ENCODE results near the gene BRCA1.
A peak's percentile ranks its signal among the peaks of the same experiment; 100 is the strongest.
"Not testable (repeated sequence)": the region's sequence is repeated elsewhere in the genome, so short reads cannot be mapped to it uniquely, and the experiment has no call there.

The BRCA1 gene
- total RNA-seq = 8.0 to 87.4 (median 43.8) reads per million in 17 experiments

GRCh38 chr17:43125133-43125966 lies at the start of gene BRCA1:
Gene BRCA1 (minus strand): TSS chr17:43125364. CDS start chr17:43124096, 1,268 bp downstream.
- DNase-seq = peak; percentile 97 to 100 (median 98)

- DNase-seq = peak; percentile 87 to 97 (median 92)
These were observed 46.7 kb upstream of the BRCA1 start for GRCh38 chr17:43171586-43172487.

GRCh38 chr17:43170766-43171585 lies 45.8 kb upstream of the BRCA1 start, which contains the start of gene NBR1:
Gene NBR1 (plus strand): TSS chr17:43171214. CDS start chr17:43175800, 4,586 bp downstream.
- DNase-seq = peak; percentile 97 to 98 (median 98)

GRCh38 chr17:43170140-43170765 lies 45.1 kb upstream of the BRCA1 start:
- DNase-seq = peak; percentile 92 to 97 (median 94)

DNA sequence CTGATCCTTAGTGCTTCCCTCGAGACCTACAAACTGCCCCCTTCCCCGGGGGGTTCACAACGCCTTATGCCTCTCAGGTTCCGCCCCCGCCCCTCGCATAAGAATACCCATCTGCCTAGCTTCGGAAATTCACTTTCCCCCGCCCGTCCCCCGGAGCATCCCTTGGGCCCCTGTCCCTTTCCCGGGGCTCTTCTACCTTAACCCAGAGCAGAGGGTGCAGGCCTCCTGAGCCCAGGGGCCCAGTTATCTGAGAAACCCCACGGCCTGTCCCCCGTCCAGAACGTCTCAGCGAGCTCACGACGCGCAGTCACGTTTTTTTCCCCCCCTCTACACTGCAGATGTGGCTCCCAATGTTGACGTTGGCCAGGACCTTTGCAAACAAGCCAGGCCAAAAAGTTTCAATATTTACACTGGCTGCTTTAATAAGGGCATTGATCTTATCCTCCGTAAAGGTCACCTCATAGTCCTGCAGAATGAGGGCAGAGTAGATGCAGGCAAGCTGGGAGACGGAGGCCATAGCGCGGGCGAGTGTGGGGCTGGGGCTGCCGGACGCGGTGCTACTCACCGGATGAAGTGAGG lies 44.5 kb upstream of the BRCA1 start:
- peak in 3 of 4 experiments; percentile 2 to 43 (median 13) for DNase-seq

GRCh38 chr17:43165971-43166370 lies 40.8 kb upstream of the BRCA1 start:
- not testable (repeated sequence) for DNase-seq

- DNase-seq = not testable (repeated sequence)
These were observed 34.8 kb upstream of the BRCA1 start for GRCh38 chr17:43159957-43160356.

DNA sequence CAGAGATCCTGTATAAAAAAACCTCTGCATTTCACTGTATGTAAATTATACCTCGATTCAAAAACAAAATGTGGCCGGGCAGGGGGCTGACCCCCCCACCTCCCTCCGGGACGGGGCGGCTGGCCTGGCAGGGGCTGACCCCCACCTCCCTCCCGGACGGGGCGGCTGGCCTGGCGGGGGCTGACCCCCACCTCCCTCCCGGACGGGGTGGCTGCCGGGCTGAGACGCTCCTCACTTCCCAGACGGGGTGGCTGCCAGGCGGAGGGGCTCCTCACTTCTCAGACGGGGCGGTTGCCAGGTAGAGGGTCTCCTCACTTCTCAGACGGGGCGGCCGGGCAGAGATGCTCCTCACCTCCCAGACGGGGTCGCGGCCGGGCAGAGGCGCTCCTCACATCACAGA lies 34.1 kb upstream of the BRCA1 start:
- DNase-seq = not testable (repeated sequence)

DNA sequence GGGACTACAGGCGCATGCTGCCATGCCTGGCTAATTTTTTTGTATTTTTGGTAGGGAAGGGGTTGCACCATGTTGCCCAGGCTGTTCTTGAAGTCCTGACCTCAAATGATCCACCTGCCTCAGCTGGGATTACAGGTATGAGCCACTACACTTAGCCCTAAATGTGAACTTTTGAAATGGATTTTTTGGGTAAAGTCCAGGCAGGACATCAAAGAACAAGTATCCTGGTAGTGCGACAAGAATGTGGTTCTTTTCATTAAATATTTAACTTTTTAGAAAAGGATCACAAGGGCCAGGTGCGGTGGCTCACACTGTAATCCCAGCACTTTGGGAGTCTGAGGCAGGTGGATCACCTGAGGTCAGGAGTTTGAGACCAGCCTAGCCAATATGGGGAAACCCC lies 30.5 kb upstream of the BRCA1 start:
- no peak for DNase-seq

DNA sequence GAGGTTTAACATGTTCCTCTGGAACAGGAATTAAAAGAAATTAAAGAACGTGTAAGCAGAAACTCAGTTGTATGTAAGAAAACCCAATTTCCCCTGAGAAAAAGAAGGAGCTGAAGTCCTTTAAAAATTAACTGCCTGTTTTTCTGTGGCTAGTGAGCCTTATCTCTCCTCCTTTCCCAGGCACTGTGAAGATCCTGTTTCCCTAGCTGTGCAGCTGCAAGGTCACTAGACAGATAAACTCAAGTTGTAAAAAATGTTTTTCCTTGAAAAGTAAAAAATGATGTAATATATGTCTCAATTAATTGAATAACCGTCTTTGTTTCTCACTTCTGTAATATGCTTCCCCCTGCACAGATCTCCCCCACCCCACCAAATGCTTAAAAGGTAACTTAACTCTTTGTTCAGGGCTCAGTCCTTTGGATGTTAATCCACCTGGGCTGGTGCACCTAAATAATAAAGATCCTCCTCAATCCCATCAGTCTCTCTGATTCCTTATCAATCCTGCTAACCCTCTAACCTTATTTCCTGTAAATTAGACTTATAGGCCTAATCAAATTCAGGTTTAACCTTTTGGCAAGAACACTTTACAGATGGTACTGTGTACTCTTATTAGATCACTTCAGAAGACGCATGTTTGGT lies 28.2 kb upstream of the BRCA1 start:
- not testable (repeated sequence) for DNase-seq

DNA sequence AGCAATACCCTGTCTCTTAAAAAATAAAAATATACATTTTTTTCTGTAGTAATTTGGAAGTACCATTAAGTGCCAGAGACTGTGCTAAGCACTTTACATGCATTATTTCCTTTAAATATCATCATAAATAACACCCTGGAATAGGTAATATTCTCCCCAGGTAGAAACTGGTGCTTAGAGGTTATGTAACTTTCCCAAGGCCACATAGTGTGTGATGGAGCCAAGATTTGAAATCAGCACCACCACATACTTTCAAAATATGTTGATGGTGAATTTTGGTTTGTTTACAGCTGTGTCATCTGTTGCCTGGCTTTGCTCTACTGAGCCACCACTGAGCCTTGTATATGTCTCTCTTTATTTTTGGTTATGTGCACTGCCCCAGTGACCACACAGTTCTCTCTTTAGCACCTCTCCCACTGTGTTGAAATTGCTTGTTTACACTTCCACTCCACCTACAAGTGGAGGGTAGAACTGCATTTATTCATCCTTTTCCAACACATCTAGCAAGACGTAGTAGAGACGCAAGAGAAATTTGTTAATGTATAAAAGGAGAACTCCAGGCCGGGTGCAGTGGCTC lies 26.8 kb upstream of the BRCA1 start:
- DNase-seq = no peak

DNA sequence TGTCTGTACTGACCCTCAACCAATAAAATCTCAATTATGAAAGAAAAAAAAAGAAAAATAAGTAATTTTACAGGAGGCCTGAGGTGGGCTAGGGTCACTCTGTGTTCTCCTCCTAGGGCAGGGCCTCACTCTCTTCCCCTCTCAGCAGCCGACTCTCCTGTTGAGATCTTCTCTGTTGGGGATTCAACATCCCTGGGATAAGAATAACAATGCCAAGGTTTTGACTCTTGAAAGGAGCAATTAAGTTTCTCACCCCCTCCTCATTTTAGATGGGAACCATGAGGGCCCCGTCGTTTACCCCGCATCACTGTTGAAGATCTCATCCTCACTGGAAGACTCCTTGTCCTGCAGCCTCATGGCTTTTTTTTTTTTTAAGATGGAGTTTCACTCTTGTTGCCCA lies 21.5 kb upstream of the BRCA1 start:
- no peak for DNase-seq

DNA sequence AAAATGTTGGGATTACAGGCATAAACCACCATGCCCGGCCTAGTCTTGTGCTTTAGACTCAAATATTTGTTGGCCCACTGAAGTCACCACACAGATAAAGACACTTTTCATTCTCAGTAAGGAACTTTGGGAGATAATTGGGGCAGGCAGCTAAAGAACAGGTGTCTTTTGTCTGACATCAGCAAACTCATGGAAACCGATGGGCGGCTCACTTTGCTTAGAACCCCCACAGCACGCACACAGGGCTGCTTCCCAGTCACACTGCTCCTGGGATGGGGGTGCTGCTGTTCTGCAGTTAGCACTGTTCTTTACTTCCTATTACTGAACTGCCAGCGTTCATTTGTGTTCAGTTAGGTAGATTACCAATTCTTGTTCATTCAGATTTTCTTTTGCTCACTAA lies 18.0 kb upstream of the BRCA1 start:
- DNase-seq = no peak

DNA sequence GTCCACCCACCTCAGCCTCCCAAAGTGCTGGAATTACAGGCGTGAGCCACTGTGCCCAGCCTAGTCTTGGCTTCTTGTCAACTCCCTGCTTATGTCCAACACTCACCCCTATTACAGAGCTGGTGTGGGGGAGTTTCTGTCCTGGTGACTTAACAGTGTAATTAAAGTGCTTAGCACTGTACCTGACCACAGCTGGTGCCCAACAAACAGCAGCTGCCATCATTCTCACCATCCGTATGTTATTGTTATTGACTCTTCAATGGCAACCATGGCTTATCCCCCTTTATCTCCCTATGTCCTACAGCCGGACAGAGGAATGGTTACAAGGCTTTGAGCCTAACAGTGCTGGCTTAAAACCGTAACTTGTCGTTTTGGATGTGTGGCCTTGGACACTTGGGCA lies 17.0 kb upstream of the BRCA1 start:
- no peak for DNase-seq

- peak; percentile 15 to 55 (median 43) for DNase-seq
These were observed 15.5 kb upstream of the BRCA1 start for GRCh38 chr17:43140396-43141332.

DNA sequence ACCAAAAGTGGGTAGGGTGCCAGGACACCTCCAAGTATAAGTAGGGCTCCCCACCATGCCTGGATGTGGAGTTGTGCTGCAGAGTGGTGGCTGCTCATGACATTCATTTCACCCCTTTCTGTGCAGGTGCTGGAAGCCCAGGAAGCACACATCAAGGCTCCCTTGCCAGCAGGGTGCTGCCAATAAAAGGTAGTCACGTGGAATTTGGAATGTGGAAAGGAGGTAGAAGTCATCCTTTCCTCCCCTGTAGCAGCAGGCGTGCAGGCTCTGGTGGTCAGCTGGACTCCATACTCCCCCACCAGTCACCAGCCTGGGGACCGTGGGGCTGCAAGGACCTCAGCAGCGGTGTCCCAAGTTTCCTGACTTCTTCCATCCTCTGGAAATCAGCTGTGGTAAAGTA lies 13.4 kb upstream of the BRCA1 start:
- not testable (repeated sequence) for DNase-seq

DNA sequence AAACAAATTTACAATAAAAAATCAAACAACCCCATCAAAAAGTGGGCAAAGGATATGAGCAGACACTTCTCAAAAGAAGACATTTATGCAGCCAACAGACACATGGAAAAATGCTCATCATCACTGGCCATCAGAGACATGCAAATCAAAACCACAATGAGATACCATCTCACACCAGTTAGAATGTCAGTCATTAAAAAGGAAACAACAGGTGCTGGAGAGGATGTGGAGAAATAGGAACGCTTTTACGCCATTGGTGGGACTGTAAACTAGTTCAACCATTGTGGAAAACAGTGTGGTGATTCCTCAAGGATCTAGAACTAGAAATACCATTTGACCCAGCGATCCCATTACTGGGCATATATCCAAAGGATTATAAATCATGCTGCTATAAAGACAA lies 11.4 kb upstream of the BRCA1 start:
- not testable (repeated sequence) for DNase-seq

GRCh38 chr17:43135454-43135819 lies 10.3 kb upstream of the BRCA1 start:
- DNase-seq = no peak

DNA sequence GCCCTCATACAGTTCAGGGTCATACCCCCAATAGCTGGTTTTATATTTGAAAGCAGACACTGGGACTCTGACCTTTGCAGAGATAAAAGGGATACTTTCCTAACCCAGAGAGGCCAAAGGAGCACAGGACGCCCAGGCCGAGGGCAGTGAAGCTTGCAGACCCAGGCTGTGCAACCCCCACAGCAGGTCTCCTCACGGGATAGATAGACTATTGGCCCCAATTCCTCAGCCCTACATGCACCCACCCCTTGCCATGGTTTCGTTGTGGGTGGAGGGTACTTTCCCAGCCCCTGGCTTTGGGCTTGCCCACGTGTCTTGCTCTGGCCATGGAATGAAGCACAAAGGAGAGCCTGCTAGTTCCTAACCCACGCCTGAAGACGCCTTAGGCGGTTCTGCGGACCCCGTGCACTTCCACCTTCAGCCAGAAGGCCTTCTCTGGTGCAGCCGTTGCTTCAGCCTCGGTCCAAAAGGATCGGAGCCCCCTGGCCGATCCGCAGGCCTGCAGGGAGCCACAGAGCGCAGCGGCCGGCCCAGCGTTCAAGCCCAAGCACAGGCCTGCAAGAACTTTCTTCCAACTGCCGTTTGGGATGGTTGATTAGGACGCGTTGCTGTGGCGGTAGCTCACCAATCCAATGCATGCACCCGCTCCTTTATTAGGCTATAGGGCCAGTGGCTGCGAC lies 9.8 kb upstream of the BRCA1 start:
- no peak for DNase-seq

Measured in suppressor macrophage (primary cell).